Ishikawa (cell line): ENCODE measurements around the gene TICAM2.

Experiments
- EGR1 ChIP-seq: IDR thresholded peaks from 2 replicates; pipeline ENCODE4 v1.6.1; 2012
- EP300 ChIP-seq: IDR thresholded peaks from 2 replicates; pipeline ENCODE4 v1.6.1; 2012; ENCODE audit warnings: borderline replicate concordance
- NFIC ChIP-seq: IDR thresholded peaks from 2 replicates; pipeline ENCODE4 v1.6.1; 2012
- RAD21 ChIP-seq: IDR thresholded peaks from 2 replicates; pipeline ENCODE4 v1.6.1; 2012; ENCODE audit warnings: low read depth
- TAF1 ChIP-seq: IDR thresholded peaks from 2 replicates; pipeline ENCODE4 v1.6.1; 2012; ENCODE audit warnings: low read depth, mild to moderate bottlenecking
- TCF12 ChIP-seq: IDR thresholded peaks from 2 replicates; pipeline ENCODE4 v1.6.1; 2012; ENCODE audit warnings: low read depth
- YY1 ChIP-seq: IDR thresholded peaks from 2 replicates; pipeline ENCODE4 v1.6.1; 2012; ENCODE audit warnings: low read depth
- ZBTB7A ChIP-seq: IDR thresholded peaks from 2 replicates; pipeline ENCODE4 v1.6.1; 2012; ENCODE audit warnings: low read depth
- TF ChIP-seq, protein P1 (sequence below): IDR thresholded peaks from 2 replicates; pipeline ENCODE4 v1.6.1; 2012; ENCODE audit warnings: low read depth, mild to moderate bottlenecking
- TF ChIP-seq, protein P2 (sequence below): IDR thresholded peaks from 2 replicates; pipeline ENCODE4 v1.6.1; 2012

DNA sequence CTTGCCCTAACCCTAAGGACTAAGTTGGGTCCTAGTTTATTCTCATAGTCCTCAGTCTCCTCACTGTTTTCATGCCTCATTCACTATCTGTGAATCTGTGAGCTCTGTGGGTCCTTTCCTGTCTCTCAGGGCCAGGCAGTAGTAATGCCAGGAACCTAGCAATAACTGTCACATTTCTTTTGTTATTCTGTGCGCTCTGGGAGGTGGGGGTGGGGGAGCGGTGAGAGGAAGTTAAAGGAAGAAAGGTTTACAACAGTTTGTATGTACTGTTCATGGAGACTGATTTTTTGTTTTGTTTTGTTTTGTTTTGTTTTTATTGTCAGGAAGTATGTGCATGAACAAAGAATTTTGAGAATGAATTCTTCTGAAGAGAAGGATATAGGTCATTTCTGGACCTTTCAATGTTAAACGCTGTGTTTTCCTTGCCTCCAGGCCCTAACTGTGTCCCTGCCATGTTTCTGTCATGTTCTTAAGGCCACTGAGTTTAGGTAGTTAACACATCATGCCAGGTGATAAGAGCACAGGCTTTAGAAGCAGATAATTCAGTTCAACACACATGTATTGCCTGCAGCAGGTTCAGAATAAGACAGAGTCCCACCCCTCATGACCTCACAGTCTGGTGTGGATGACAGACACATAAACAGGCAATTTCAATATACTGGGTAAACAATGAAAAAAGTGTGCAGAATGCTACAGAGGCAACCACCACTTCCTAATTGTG is 44.5 kb downstream of the TICAM2 start:
- no peak for TF ChIP-seq ZBTB7A
- TF ChIP-seq, protein P1, sequence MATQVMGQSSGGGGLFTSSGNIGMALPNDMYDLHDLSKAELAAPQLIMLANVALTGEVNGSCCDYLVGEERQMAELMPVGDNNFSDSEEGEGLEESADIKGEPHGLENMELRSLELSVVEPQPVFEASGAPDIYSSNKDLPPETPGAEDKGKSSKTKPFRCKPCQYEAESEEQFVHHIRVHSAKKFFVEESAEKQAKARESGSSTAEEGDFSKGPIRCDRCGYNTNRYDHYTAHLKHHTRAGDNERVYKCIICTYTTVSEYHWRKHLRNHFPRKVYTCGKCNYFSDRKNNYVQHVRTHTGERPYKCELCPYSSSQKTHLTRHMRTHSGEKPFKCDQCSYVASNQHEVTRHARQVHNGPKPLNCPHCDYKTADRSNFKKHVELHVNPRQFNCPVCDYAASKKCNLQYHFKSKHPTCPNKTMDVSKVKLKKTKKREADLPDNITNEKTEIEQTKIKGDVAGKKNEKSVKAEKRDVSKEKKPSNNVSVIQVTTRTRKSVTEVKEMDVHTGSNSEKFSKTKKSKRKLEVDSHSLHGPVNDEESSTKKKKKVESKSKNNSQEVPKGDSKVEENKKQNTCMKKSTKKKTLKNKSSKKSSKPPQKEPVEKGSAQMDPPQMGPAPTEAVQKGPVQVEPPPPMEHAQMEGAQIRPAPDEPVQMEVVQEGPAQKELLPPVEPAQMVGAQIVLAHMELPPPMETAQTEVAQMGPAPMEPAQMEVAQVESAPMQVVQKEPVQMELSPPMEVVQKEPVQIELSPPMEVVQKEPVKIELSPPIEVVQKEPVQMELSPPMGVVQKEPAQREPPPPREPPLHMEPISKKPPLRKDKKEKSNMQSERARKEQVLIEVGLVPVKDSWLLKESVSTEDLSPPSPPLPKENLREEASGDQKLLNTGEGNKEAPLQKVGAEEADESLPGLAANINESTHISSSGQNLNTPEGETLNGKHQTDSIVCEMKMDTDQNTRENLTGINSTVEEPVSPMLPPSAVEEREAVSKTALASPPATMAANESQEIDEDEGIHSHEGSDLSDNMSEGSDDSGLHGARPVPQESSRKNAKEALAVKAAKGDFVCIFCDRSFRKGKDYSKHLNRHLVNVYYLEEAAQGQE, result no peak
- TF ChIP-seq, protein P2, sequence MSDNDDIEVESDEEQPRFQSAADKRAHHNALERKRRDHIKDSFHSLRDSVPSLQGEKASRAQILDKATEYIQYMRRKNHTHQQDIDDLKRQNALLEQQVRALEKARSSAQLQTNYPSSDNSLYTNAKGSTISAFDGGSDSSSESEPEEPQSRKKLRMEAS, result no peak
- no peak for TF ChIP-seq YY1
- TF ChIP-seq NFIC, result no peak
- no peak for TF ChIP-seq TCF12
- TF ChIP-seq EP300, result no peak
- no peak for TF ChIP-seq EGR1
- TF ChIP-seq RAD21, result no peak
- no peak for TF ChIP-seq TAF1
